GM23248 (cell line): ENCODE results near the gene NOS1AP. TPM values are rescaled to one million over a fixed set of nuclear protein-coding genes. Genes with fewer than 3 reads are reported as not detected.
A peak's percentile ranks its signal among the peaks of the same experiment; 100 is the strongest.

Experiments used
- DNase-seq: peaks from one replicate; pipeline ENCODE4 v3.0.0-alpha.2; 2015
- H2AFZ ChIP-seq: fragments of 200-600 bp; sonication (generic); 2 replicates; pipeline ENCODE4 v1.6.1; 2016; ENCODE audit warnings: antibody characterized with exemption
- H3F3A ChIP-seq: fragments of 200-600 bp; sonication (generic); 2 replicates; pipeline ENCODE4 v1.6.1; 2016; ENCODE audit warnings: mild to moderate bottlenecking, antibody characterized with exemption, mixed run types; ENCODE audit not compliant: insufficient read depth
- H3K27ac ChIP-seq: fragments of 200-600 bp; sonication (generic); 2 replicates; pipeline ENCODE4 v1.5.1; 2016; ENCODE audit warnings: mild to moderate bottlenecking
- H3K27me3 ChIP-seq: fragments of 200-600 bp; sonication (generic); replicated peaks from 2 replicates; pipeline ENCODE4 v1.6.1; 2016; ENCODE audit warnings: mild to moderate bottlenecking; ENCODE audit not compliant: insufficient read depth
- H3K36me3 ChIP-seq: fragments of 200-600 bp; sonication (generic); 2 replicates; pipeline ENCODE4 v1.6.1; 2016; ENCODE audit warnings: low read depth, mild to moderate bottlenecking
- H3K4me1 ChIP-seq: fragments of 200-600 bp; sonication (generic); 2 replicates; pipeline ENCODE4 v1.6.1; 2016; ENCODE audit warnings: mild to moderate bottlenecking; ENCODE audit not compliant: insufficient read depth
- H3K4me2 ChIP-seq: fragments of 200-600 bp; sonication (generic); one replicate; pipeline ENCODE4 v1.6.1; 2016; ENCODE audit warnings: mild to moderate bottlenecking; ENCODE audit not compliant: unreplicated experiment
- H3K4me3 ChIP-seq: fragments of 200-600 bp; sonication (generic); 2 replicates; pipeline ENCODE4 v1.5.1; 2016; ENCODE audit warnings: mild to moderate bottlenecking
- H3K79me2 ChIP-seq: fragments of 200-600 bp; sonication (generic); 2 replicates; pipeline ENCODE4 v1.6.1; 2016; ENCODE audit warnings: mild to moderate bottlenecking; ENCODE audit not compliant: insufficient read depth
- H3K9ac ChIP-seq: fragments of 200-600 bp; sonication (generic); 2 replicates; pipeline ENCODE4 v1.6.1; 2016; ENCODE audit warnings: mild to moderate bottlenecking
- H3K9me2 ChIP-seq: fragments of 200-600 bp; sonication (generic); 2 replicates; pipeline ENCODE4 v1.6.1; 2016; ENCODE audit warnings: mixed run types, mild to moderate bottlenecking, moderate library complexity; ENCODE audit not compliant: insufficient read depth
- H3K9me3 ChIP-seq: fragments of 200-600 bp; sonication (generic); one replicate; pipeline ENCODE4 v1.6.1; 2017; ENCODE audit warnings: low read depth
- H4K20me1 ChIP-seq: fragments of 200-600 bp; sonication (generic); 2 replicates; pipeline ENCODE4 v1.6.0; 2016; ENCODE audit not compliant: insufficient read depth
- EZH2 ChIP-seq: fragments of 200-600 bp; sonication (generic); IDR thresholded peaks from 2 replicates; pipeline ENCODE4 v1.6.1; 2018; ENCODE audit warnings: antibody characterized with exemption, mild to moderate bottlenecking; ENCODE audit not compliant: insufficient read depth, poor library complexity, severe bottlenecking
- EZH2phosphoT487 ChIP-seq: fragments of 200-600 bp; sonication (generic); IDR thresholded peaks from 2 replicates; pipeline ENCODE4 v1.6.1; 2018; ENCODE audit warnings: antibody characterized with exemption, moderate library complexity, mild to moderate bottlenecking, low read depth; ENCODE audit not compliant: insufficient read depth
- WGBS, 2 experiments: methylation state at CpG; one replicate each; pipeline ENCODE4 v1.1.6; 2015 to 2017; ENCODE audit warnings: low lambda C conversion rate in 2 of 2, low coverage in 1 of 2; ENCODE audit errors: missing lambda C conversion rate in 2 of 2; 5-methylcytosine and 5-hydroxymethylcytosine counted together
- in situ Hi-C: fragments of 300-500 bp; cut with MboI; formaldehyde crosslinking; loops from 2 replicates; pipeline ENCODE4 v1.15.0; 2020
- polyA plus RNA-seq: library from polyadenylated mRNA; unstranded; fragments of >200 nt; fragmentation: Nextera tagmentation; extraction: Ambion mirVana; gene quantifications from 2 replicates; pipeline ENCODE4 v1.2.1, GENCODE V29; 2016
- total RNA-seq: library from RNA; depleted of rRNA; stranded (reverse); fragments of >200 nt; shearing (Covaris generic); gene quantifications from 2 replicates; pipeline ENCODE4 v1.2.3, GENCODE V29; 2014

NOS1AP gene
- total and polyA plus RNA-seq, 2 experiments from 2014 or later: 0.18 TPM; not detected in 1

- in situ Hi-C loops: no loop called here
- DNase-seq: no peak
- Histone ChIP-seq H3K79me2 (no peaks in the 10 kb centered on the region), H3F3A (no peaks in the 10 kb centered on the region), H3K4me2 (no peak overlapping the region), H3K9me3 (no peaks in the 10 kb centered on the region), H3K27ac (no peak overlapping the region), H3K9me2 (no peaks in the 10 kb centered on the region), H3K4me3 (no peak overlapping the region), H3K36me3 (no peaks in the 10 kb centered on the region), H3K27me3 (no peaks in the 10 kb centered on the region), H3K9ac (no peak overlapping the region), H3K4me1 (no peaks in the 10 kb centered on the region), H4K20me1 (no peaks in the 10 kb centered on the region), H2AFZ (no peak overlapping the region)
- 35 to 44% methylated on average over 8 of the region's 8 CpGs for WGBS, 2 experiments
- TF ChIP-seq EZH2 (no peak), EZH2phosphoT487 (no peak)
These were observed 230.8 kb downstream of the NOS1AP start for GRCh38 chr1:162300057-162300917.

GRCh38 chr1:162301696-162302095, 232.2 kb downstream of the NOS1AP start:
- Histone ChIP-seq H3K9me3 (no peaks in the 10 kb centered on the region), H3F3A (no peaks in the 10 kb centered on the region), H3K79me2 (no peaks in the 10 kb centered on the region), H2AFZ (no peak overlapping the region), H3K4me2 (no peak overlapping the region), H4K20me1 (no peaks in the 10 kb centered on the region), H3K27ac (no peak overlapping the region), H3K9ac (no peak overlapping the region), H3K4me1 (no peaks in the 10 kb centered on the region), H3K36me3 (no peaks in the 10 kb centered on the region), H3K9me2 (no peaks in the 10 kb centered on the region), H3K27me3 (no peaks in the 10 kb centered on the region), H3K4me3 (no peak overlapping the region)
- TF ChIP-seq EZH2 (no peak), EZH2phosphoT487 (no peak)
- no peak for DNase-seq
- WGBS, 2 experiments: 73 to 78% methylated on average over 4 of the region's 4 CpGs
- in situ Hi-C loops: no loop called here

- no peaks in the 10 kb centered on the region for H3F3A ChIP-seq
- no peak overlapping the region for H3K4me2 ChIP-seq
- no peaks in the 10 kb centered on the region for H3K9me3 ChIP-seq
- H3K27me3 ChIP-seq: no peaks in the 10 kb centered on the region; the same call in 1 of the 2 replicates
- no peak overlapping the region for H3K9ac ChIP-seq
- no peaks in the 10 kb centered on the region for H3K79me2 ChIP-seq
- in situ Hi-C loops: no loop called here
- no peak for TF ChIP-seq EZH2
- no peak for TF ChIP-seq EZH2phosphoT487
- H2AFZ ChIP-seq: no peak overlapping the region
- no peaks in the 10 kb centered on the region for H3K4me1 ChIP-seq
- no peak for DNase-seq
- no peaks in the 10 kb centered on the region for H3K9me2 ChIP-seq
- WGBS, 2 experiments: 76 to 84% methylated on average over 3 of the region's 3 CpGs
- H3K27ac ChIP-seq: no peak overlapping the region
- H3K36me3 ChIP-seq: no peaks in the 10 kb centered on the region
- H4K20me1 ChIP-seq: no peaks in the 10 kb centered on the region
- H3K4me3 ChIP-seq: no peak overlapping the region
These were observed 233.0 kb downstream of the NOS1AP start for GRCh38 chr1:162302306-162303003.

- in situ Hi-C loops: no loop called here
- H3K27ac ChIP-seq: no peak overlapping the region
- no peak overlapping the region for H3K4me3 ChIP-seq
- H3K4me2 ChIP-seq: no peak overlapping the region
- H3K27me3 ChIP-seq: no peaks in the 10 kb centered on the region; the same call in 1 of the 2 replicates
- no peaks in the 10 kb centered on the region for H3K4me1 ChIP-seq
- H3K9me3 ChIP-seq: no peaks in the 10 kb centered on the region
- no peak overlapping the region for H2AFZ ChIP-seq
- no peaks in the 10 kb centered on the region for H3K9me2 ChIP-seq
- DNase-seq: peak; percentile 33
- H3K36me3 ChIP-seq: no peaks in the 10 kb centered on the region
- H3F3A ChIP-seq: no peaks in the 10 kb centered on the region
- H3K9ac ChIP-seq: no peak overlapping the region
- TF ChIP-seq EZH2 (no peak), EZH2phosphoT487 (no peak)
- 83 to 86% methylated on average over 3 of the region's 3 CpGs for WGBS, 2 experiments
- no peaks in the 10 kb centered on the region for H3K79me2 ChIP-seq
- H4K20me1 ChIP-seq: no peaks in the 10 kb centered on the region
These were observed 233.5 kb downstream of the NOS1AP start for GRCh38 chr1:162303004-162303344.
